ENCODE measurements around the gene SCRN1. TPM values are rescaled to one million over a fixed set of nuclear protein-coding genes. Genes with fewer than 3 reads are reported as not detected.

The SCRN1 gene
- 61.2 TPM for total RNA-seq

- DNase-seq (ENCODE audit: low spot score): peak; percentile 51
Observed at GRCh38 chr7:29989257-29989995, at the start of gene SCRN1. SCRN1 (minus strand) TSS chr7:29989801; CDS start chr7:29969067, 20,734 bp downstream.

- no peak for DNase-seq (ENCODE audit: low spot score)
Observed at GRCh38 chr7:30038196-30038980, 48.8 kb upstream of the SCRN1 start.

GRCh38 chr7:30036220-30036619 is 46.6 kb upstream of the SCRN1 start:
- no peak for DNase-seq (ENCODE audit: low spot score)

- DNase-seq (ENCODE audit: low spot score): no peak
Observed at GRCh38 chr7:30034501-30034900, 44.9 kb upstream of the SCRN1 start.

GRCh38 chr7:30032310-30033125 is 42.9 kb upstream of the SCRN1 start:
- no peak for DNase-seq (ENCODE audit: low spot score)

- no peak for DNase-seq (ENCODE audit: low spot score)
Observed at GRCh38 chr7:30029696-30030095, 40.1 kb upstream of the SCRN1 start.

GRCh38 chr7:30028749-30029635 is 39.4 kb upstream of the SCRN1 start:
- DNase-seq (ENCODE audit: low spot score): peak; percentile 58

- peak; percentile 90 for DNase-seq (ENCODE audit: low spot score)
Observed at GRCh38 chr7:30028216-30028748, 38.7 kb upstream of the SCRN1 start, which contains the start of gene PLEKHA8. PLEKHA8 (plus strand) TSS chr7:30028412; CDS start chr7:30028763, 351 bp downstream.

GRCh38 chr7:30027740-30028215 is 38.2 kb upstream of the SCRN1 start:
- DNase-seq (ENCODE audit: low spot score): no peak

- DNase-seq (ENCODE audit: low spot score): peak; percentile 45
Observed at GRCh38 chr7:30027065-30027456, 37.5 kb upstream of the SCRN1 start.

GRCh38 chr7:30026229-30027064 is 36.8 kb upstream of the SCRN1 start, which contains the start of gene FKBP14:
FKBP14 (minus strand) TSS chr7:30026702; CDS start chr7:30026508, 194 bp downstream.
- DNase-seq (ENCODE audit: low spot score): peak; percentile 98

- DNase-seq (ENCODE audit: low spot score): no peak
Observed at GRCh38 chr7:30023524-30023923, 33.9 kb upstream of the SCRN1 start.

- no peak for DNase-seq (ENCODE audit: low spot score)
Observed at GRCh38 chr7:30022991-30023390, 33.4 kb upstream of the SCRN1 start.

GRCh38 chr7:30020535-30020934 is 30.9 kb upstream of the SCRN1 start:
- DNase-seq (ENCODE audit: low spot score): no peak

GRCh38 chr7:30019960-30020359 is 30.4 kb upstream of the SCRN1 start:
- DNase-seq (ENCODE audit: low spot score): no peak

- no peak for DNase-seq (ENCODE audit: low spot score)
Observed at GRCh38 chr7:30019387-30019786, 29.8 kb upstream of the SCRN1 start.

- no peak for DNase-seq (ENCODE audit: low spot score)
Observed at GRCh38 chr7:30018451-30018850, 28.9 kb upstream of the SCRN1 start.

- DNase-seq (ENCODE audit: low spot score): no peak
Observed at GRCh38 chr7:30012757-30013156, 23.2 kb upstream of the SCRN1 start.

- DNase-seq (ENCODE audit: low spot score): no peak
Observed at GRCh38 chr7:30010021-30010420, 20.4 kb upstream of the SCRN1 start.

GRCh38 chr7:30005464-30005863 is 15.9 kb upstream of the SCRN1 start:
- DNase-seq (ENCODE audit: low spot score): no peak
